KMS-11 (cell line): Measurements from ENCODE around the gene MAPK8IP2.

Source experiments
- H2AFZ ChIP-seq: fragments of 200-600 bp; sonication (generic); 2 replicates; pipeline ENCODE4 v1.6.1; 2016; ENCODE audit warnings: antibody characterized with exemption, mixed run types, low read depth
- H3K27ac ChIP-seq: fragments of 200-600 bp; sonication (generic); 2 replicates; pipeline ENCODE4 v1.6.1; 2016; ENCODE audit warnings: mild to moderate bottlenecking, mixed run types
- H3K27me3 ChIP-seq: fragments of 200-600 bp; sonication (generic); 2 replicates; pipeline ENCODE4 v1.6.1; 2017; ENCODE audit warnings: mild to moderate bottlenecking, low read depth, mixed run types, moderate library complexity; ENCODE audit not compliant: insufficient read depth
- H3K36me3 ChIP-seq: fragments of 200-600 bp; sonication (generic); 2 replicates; pipeline ENCODE4 v1.6.1; 2017; ENCODE audit warnings: mild to moderate bottlenecking, mixed run types; ENCODE audit not compliant: insufficient read depth
- H3K4me1 ChIP-seq: fragments of 200-600 bp; sonication (generic); 2 replicates; pipeline ENCODE4 v1.6.1; 2016; ENCODE audit warnings: mild to moderate bottlenecking, low read depth, mixed run types; ENCODE audit not compliant: poor library complexity, severe bottlenecking
- H3K4me2 ChIP-seq: fragments of 200-600 bp; sonication (generic); 2 replicates; pipeline ENCODE4 v1.7.0; 2016; ENCODE audit warnings: mild to moderate bottlenecking, mixed run types
- H3K4me3 ChIP-seq: fragments of 200-600 bp; sonication (generic); IDR thresholded peaks from 2 replicates; pipeline ENCODE4 v1.6.1; 2017; ENCODE audit warnings: low read depth, low read length, mixed read lengths; ENCODE audit not compliant: insufficient read depth
- H3K79me2 ChIP-seq: fragments of 200-600 bp; sonication (generic); 2 replicates; pipeline ENCODE4 v1.6.1; 2016; ENCODE audit warnings: low read depth, mixed run types; ENCODE audit not compliant: insufficient read depth
- H3K9ac ChIP-seq: fragments of 200-600 bp; sonication (generic); 2 replicates; pipeline ENCODE4 v1.6.1; 2016; ENCODE audit warnings: mild to moderate bottlenecking, mixed run types
- H4K20me1 ChIP-seq: fragments of 200-600 bp; sonication (generic); 2 replicates; pipeline ENCODE4 v1.6.1; 2016; ENCODE audit warnings: mild to moderate bottlenecking, mixed run types; ENCODE audit not compliant: insufficient read depth
- TF ChIP-seq, protein P1 (sequence below): fragments of 200-600 bp; sonication (generic); conservative IDR thresholded peaks from 2 replicates; pipeline ENCODE4 v1.6.1; 2017; ENCODE audit warnings: low read depth, mild to moderate bottlenecking, antibody characterized with exemption, low read length, moderate library complexity, mixed read lengths

MAPK8IP2 gene

DNA sequence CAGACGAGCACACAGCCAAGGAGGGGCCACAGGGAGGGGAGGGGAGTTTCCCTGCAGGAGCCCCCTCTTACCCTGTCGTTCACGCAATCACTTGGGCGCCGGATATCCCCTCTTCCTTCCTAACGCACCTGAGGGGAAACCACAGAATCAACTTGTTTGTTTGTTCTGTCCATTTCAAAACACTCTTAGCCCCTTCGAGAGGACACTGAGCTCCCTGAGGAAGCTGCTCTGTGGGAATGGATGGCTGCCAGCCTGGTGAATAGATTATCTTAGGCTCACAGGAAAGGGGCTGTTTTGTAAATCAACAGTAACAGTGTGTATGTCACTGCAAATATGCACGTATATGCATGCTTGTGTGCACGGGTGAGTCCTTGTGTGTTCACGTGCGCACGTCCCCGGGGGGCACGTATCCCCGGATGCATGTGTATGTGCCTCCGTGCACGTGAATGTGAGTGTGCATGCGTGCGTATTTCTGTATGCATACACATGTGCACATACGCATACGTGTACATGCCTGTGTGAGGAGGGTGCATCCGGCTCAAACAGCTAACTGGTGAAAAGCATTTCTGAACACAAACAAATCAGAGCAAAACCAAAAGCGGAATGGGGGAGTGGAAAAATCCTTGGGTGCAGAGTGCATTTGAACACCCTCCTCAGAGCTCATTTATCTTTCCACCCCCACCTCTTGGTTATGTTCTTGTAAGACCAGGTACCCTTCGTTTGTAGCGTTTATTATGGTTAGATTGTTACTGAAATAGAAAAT lies 20.2 kb downstream of the MAPK8IP2 start:
- Histone ChIP-seq H2AFZ (peak overlapping the region; percentile 67), H3K27me3 (no peaks in the 10 kb centered on the region), H3K27ac (peak overlapping the region; percentile 53), H3K36me3 (no peaks in the 10 kb centered on the region), H3K79me2 (no peaks in the 10 kb centered on the region), H4K20me1 (no peaks in the 10 kb centered on the region), H3K9ac (peak overlapping the region; percentile 59; the same call in 1 of the 2 replicates), H3K4me2 (peak overlapping the region; percentile 87), H3K4me3 (no peak overlapping the region), H3K4me1 (peaks cover 13% of the 10 kb centered on the region)
- TF ChIP-seq, protein P1, sequence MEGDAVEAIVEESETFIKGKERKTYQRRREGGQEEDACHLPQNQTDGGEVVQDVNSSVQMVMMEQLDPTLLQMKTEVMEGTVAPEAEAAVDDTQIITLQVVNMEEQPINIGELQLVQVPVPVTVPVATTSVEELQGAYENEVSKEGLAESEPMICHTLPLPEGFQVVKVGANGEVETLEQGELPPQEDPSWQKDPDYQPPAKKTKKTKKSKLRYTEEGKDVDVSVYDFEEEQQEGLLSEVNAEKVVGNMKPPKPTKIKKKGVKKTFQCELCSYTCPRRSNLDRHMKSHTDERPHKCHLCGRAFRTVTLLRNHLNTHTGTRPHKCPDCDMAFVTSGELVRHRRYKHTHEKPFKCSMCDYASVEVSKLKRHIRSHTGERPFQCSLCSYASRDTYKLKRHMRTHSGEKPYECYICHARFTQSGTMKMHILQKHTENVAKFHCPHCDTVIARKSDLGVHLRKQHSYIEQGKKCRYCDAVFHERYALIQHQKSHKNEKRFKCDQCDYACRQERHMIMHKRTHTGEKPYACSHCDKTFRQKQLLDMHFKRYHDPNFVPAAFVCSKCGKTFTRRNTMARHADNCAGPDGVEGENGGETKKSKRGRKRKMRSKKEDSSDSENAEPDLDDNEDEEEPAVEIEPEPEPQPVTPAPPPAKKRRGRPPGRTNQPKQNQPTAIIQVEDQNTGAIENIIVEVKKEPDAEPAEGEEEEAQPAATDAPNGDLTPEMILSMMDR: peak; percentile 44

DNA sequence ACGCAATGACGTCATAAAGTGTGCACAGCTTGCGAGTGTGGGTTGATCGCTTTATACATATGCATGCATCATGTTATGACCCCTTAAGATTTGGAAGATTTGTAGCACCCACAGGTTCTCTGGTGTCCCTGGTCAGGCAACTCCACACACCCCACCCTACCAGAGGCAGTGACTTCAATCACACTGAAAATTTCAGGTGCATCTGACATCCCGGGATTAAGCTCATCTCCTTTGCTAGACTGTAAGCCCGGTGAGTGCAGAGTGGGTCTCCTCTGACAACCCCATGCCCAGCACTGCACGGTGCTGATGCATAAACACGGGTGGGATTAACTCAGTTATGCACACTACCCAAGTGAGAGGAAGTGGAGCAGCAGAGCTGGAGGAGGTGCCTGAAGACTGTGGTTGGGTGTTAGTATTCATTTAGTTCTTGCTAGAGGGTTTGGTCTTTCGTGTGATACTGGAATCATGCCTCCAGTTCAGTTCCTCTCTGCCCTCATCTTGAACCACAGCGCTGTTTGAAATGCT lies 20.8 kb downstream of the MAPK8IP2 start:
- H3K4me3 ChIP-seq: no peak overlapping the region
- peak overlapping the region; percentile 67 for H2AFZ ChIP-seq
- TF ChIP-seq, protein P1: no peak
- peak overlapping the region; percentile 59; the same call in 1 of the 2 replicates for H3K9ac ChIP-seq
- H3K27me3 ChIP-seq: no peaks in the 10 kb centered on the region
- no peaks in the 10 kb centered on the region for H4K20me1 ChIP-seq
- peaks cover 13% of the 10 kb centered on the region for H3K4me1 ChIP-seq
- no peaks in the 10 kb centered on the region for H3K36me3 ChIP-seq
- H3K79me2 ChIP-seq: no peaks in the 10 kb centered on the region
- H3K4me2 ChIP-seq: peak overlapping the region; percentile 87
- H3K27ac ChIP-seq: peak overlapping the region; percentile 53; the same call in 1 of the 2 replicates

DNA sequence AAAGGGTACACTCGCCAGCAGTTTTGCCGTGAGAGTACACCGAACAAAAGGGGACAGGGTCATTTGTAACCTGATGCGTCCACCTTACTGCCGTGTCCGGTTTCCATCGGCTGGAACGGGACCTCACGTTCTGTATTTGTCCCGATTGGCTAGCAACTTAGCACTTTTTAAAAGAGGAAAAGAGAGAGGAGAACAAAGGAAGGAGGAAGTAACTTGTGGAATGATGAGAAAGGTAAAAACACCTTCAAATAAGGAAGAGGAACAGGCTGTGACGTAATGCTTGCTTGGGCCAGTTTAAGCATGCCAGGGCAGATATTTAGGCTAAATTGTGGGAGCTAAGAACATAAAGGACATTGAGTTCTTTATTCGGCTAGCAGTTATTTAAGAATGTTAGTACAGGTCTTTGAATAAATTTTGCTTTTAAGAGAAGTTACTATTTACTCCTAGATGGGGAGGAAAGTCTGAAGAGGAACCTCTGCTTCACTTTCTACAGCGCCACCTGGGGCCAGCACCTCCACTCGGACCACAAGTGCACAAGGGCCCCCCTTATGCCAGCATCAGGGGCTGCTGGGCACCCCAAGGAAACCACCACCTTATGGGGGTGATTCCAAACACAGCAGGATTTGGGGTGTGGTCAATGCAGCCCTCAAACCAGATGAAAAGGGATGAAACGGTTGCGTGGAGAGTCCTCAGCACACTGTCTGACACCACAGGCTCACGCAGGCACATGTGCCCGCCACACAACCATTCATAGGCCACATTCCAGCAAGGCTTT lies 21.5 kb downstream of the MAPK8IP2 start:
- no peaks in the 10 kb centered on the region for H4K20me1 ChIP-seq
- TF ChIP-seq, protein P1: no peak; the same call in none of the 2 replicates
- H3K79me2 ChIP-seq: no peaks in the 10 kb centered on the region
- no peak overlapping the region for H3K4me3 ChIP-seq
- no peaks in the 10 kb centered on the region for H3K27me3 ChIP-seq
- peak overlapping the region; percentile 53; the same call in 1 of the 2 replicates for H3K27ac ChIP-seq
- H3K4me1 ChIP-seq: peaks cover 13% of the 10 kb centered on the region
- H3K9ac ChIP-seq: peak overlapping the region; percentile 59; the same call in 1 of the 2 replicates
- peak overlapping the region; percentile 87 for H3K4me2 ChIP-seq
- H3K36me3 ChIP-seq: no peaks in the 10 kb centered on the region
- H2AFZ ChIP-seq: peak overlapping the region; percentile 67; the same call in 1 of the 2 replicates

DNA sequence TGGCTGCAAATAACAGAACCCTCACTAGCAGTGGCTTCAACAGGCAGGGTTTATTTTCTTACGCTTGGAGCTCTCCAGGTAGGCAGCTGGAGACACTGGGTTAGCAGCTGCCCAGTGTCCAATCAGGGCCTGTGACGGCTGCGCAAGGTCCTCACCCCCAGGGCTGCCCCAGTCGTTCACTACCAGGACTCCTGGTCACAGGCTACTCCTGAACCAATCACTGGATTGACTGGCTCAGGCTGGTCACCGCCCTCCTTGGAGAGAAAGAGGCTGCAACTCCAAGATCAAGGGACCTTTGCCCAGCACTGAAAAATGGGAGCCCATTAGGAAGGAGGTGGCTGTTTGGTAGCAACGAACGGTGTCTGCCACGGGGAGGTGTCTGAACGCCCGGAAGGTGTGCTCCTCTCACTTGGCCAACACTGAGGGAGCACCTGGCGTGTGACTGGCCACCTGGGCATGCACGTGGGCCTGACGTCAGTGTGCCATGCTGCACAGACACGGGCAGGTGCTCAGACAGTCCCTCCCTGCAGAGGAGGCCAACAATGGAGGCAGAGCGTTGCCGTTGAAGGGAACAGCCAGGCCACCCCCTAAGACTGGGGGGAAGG lies 22.2 kb downstream of the MAPK8IP2 start:
- Histone ChIP-seq H3K9ac (no peak overlapping the region), H3K4me1 (peaks cover 13% of the 10 kb centered on the region)

More for the DNA sequence above, 22.2 kb downstream of the MAPK8IP2 start:
- H3K4me2 ChIP-seq: peak overlapping the region; percentile 87; the same call in 1 of the 2 replicates
- no peaks in the 10 kb centered on the region for H4K20me1 ChIP-seq
- H3K27me3 ChIP-seq: no peaks in the 10 kb centered on the region
- TF ChIP-seq, protein P1: no peak
- H3K79me2 ChIP-seq: no peaks in the 10 kb centered on the region
- no peaks in the 10 kb centered on the region for H3K36me3 ChIP-seq
- H3K4me3 ChIP-seq: no peak overlapping the region
- H3K27ac ChIP-seq: no peak overlapping the region
- no peak overlapping the region for H2AFZ ChIP-seq
